Gastroesophageal sphincter (tissue), 4 donors: ENCODE measurements around the gene SLC39A2. TPM values are rescaled to one million over a fixed set of nuclear protein-coding genes. Genes with fewer than 3 reads are reported as not detected.
"Not testable (repeated sequence)": the region's sequence is repeated elsewhere in the genome, so short reads cannot be mapped to it uniquely, and the experiment has no call there.

Experiments used
- ATAC-seq: fragments of 150-250 bp; one replicate; pipeline ENCODE4 v1.9.1; 2016; ENCODE audit warnings: mild to moderate bottlenecking, moderate library complexity
- H3K27ac ChIP-seq, 4 donors: fragments of 200-600 bp; sonication (generic) in 3 of 4; 1 replicate in 3 of 4; 2 replicates in 1 of 4; pipeline ENCODE4 v1.5.1; 2016 to 2019
- H3K27me3 ChIP-seq: fragments of 200-600 bp; sonication (generic); one replicate; pipeline ENCODE4 v1.5.1; 2019
- H3K36me3 ChIP-seq, 2 donors: fragments of 200-600 bp; sonication (generic); one replicate each; pipeline ENCODE4 v1.5.1; 2019; ENCODE audit warnings: control low read depth in 1 of 2
- H3K4me1 ChIP-seq, 3 donors: fragments of 200-600 bp; sonication (generic); 1 replicate in 2 of 3; 2 replicates in 1 of 3; pipeline ENCODE4 v1.5.1; 2016 to 2019; ENCODE audit warnings: control low read depth in 2 of 3
- H3K4me3 ChIP-seq, 2 donors: fragments of 200-600 bp; sonication (generic); one replicate each; pipeline ENCODE4 v1.5.1; 2019; ENCODE audit warnings: mild to moderate bottlenecking in 1 of 2, moderate library complexity in 1 of 2
- H3K9me3 ChIP-seq, 3 donors: fragments of 200-600 bp; sonication (generic); one replicate each; pipeline ENCODE4 v1.5.1; 2017 to 2019; ENCODE audit warnings: control low read depth in 2 of 3
- EP300 ChIP-seq: sonication (generic); formaldehyde crosslinking; IDR thresholded peaks from one replicate; pipeline ENCODE4 v1.6.1; 2017; ENCODE audit warnings: antibody characterized with exemption, mild to moderate bottlenecking
- POLR2A ChIP-seq, 2 donors: fragments of 450-650 bp; IDR thresholded peaks; one replicate each; pipeline ENCODE4 v1.6.1; 2017; ENCODE audit warnings: antibody characterized with exemption in 2 of 2, mild to moderate bottlenecking in 2 of 2, moderate library complexity in 1 of 2
- POLR2AphosphoS5 ChIP-seq: sonication (generic); formaldehyde crosslinking; IDR thresholded peaks from one replicate; pipeline ENCODE4 v1.6.1; 2017; ENCODE audit warnings: antibody characterized with exemption
- WGBS, 2 donors: methylation state at CpG; one replicate each; pipeline ENCODE4 v1.1.5; 2018; ENCODE audit warnings: low coverage in 1 of 2; 5-methylcytosine and 5-hydroxymethylcytosine counted together
- total RNA-seq, 4 donors: library from RNA; depleted of rRNA; stranded (reverse); fragments of >200 nt; gene quantifications; one replicate each; pipeline ENCODE4 v1.1.0, GENCODE V29; 2016
- TF ChIP-seq, protein P1 (sequence below), 4 experiments: fragments of 200-600 bp in 2 of 4; fragments of 450-650 bp in 2 of 4; sonication (generic) in 1 of 4; IDR thresholded peaks; one replicate each; pipeline ENCODE4 v1.5.1; 2017 to 2019; ENCODE audit warnings: antibody characterized with exemption in 4 of 4, mild to moderate bottlenecking in 2 of 4, moderate library complexity in 2 of 4

The SLC39A2 gene, protein sequence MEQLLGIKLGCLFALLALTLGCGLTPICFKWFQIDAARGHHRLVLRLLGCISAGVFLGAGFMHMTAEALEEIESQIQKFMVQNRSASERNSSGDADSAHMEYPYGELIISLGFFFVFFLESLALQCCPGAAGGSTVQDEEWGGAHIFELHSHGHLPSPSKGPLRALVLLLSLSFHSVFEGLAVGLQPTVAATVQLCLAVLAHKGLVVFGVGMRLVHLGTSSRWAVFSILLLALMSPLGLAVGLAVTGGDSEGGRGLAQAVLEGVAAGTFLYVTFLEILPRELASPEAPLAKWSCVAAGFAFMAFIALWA
- total RNA-seq, result under 1 TPM in 1 of 4 donors, not detected in 3; 0.59 TPM

GRCh38 chr14:20998674-20999366 lies at the start of gene SLC39A2:
Gene SLC39A2 (plus strand): TSS chr14:20999293. CDS start chr14:20999447, 154 bp downstream.
- WGBS, 2 donors, result 27 to 28% methylated on average over 4 to 6 of the region's 6 CpGs
- H3K4me3 ChIP-seq, result no peak within 1 kb of the TSS
- H3K27ac ChIP-seq, result no peak within 1 kb of the TSS
- no peaks in the 10 kb centered on the region for H3K27me3 ChIP-seq
- no peak for TF ChIP-seq EP300
- no peak for TF ChIP-seq POLR2AphosphoS5
- no peak for TF ChIP-seq POLR2A (IDR thresholded peaks at IDR 0.05)
- TF ChIP-seq, protein P1, sequence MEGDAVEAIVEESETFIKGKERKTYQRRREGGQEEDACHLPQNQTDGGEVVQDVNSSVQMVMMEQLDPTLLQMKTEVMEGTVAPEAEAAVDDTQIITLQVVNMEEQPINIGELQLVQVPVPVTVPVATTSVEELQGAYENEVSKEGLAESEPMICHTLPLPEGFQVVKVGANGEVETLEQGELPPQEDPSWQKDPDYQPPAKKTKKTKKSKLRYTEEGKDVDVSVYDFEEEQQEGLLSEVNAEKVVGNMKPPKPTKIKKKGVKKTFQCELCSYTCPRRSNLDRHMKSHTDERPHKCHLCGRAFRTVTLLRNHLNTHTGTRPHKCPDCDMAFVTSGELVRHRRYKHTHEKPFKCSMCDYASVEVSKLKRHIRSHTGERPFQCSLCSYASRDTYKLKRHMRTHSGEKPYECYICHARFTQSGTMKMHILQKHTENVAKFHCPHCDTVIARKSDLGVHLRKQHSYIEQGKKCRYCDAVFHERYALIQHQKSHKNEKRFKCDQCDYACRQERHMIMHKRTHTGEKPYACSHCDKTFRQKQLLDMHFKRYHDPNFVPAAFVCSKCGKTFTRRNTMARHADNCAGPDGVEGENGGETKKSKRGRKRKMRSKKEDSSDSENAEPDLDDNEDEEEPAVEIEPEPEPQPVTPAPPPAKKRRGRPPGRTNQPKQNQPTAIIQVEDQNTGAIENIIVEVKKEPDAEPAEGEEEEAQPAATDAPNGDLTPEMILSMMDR (IDR thresholded peaks at IDR 0.05), result no peak
- peaks cover 8 to 40% of the 10 kb centered on the region in 2 donors for H3K36me3 ChIP-seq
- no peaks in the 10 kb centered on the region for H3K4me1 ChIP-seq
- no peaks in the 10 kb centered on the region for H3K9me3 ChIP-seq
- peak; percentile 85 for ATAC-seq

DNA sequence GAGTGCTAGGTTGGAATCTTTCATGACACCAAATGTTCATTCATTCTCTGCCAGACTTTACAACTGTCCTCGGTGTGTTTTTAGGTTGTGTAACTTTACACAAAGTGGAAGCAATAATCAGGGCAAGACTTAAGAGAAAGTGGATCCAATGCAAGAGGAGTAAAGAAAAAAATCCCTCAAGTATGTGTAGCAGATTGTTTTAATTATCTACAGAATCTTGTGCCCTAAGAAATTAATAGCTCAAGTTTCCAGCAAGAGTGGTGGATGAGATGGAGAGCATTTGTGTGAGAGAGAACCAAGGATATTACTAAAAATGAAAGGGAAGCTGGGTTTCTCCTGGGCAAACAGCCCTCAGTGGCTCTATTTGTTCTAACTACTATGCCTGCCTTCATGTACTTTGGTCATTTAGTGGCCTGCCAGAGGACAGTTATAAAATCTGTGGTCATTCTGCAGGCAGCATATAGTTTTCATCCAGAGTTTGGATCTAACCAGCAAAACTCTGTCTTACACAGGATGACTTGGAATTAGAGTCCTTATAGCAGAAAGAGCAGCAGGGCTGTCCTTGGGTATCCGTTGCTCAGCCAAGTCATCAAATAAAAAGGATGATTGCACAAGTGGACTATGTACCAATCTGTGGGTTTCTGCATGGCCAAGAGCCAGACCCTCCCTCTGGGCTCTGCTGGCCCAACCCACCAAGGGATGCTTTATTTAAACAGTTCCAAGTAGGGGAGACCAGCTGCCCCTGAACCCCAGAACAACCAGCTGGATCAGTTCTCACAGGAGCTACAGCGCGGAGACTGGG lies 44.2 kb upstream of the SLC39A2 start, which contains the start of gene RNASE2:
Gene RNASE2, plus strand, starts transcription at position 752 of the 802 bp plus-strand sequence. CDS start 285 bp downstream, outside the sequence.
- 51 to 74% methylated on average over 2 to 3 of the region's 4 CpGs for WGBS, 2 donors
- not testable (repeated sequence) for H3K27ac ChIP-seq, ATAC-seq, H3K9me3 ChIP-seq, H3K4me1 ChIP-seq, H3K36me3 ChIP-seq, H3K4me3 ChIP-seq
- peaks cover 12% of the 10 kb centered on the region for H3K27me3 ChIP-seq

DNA sequence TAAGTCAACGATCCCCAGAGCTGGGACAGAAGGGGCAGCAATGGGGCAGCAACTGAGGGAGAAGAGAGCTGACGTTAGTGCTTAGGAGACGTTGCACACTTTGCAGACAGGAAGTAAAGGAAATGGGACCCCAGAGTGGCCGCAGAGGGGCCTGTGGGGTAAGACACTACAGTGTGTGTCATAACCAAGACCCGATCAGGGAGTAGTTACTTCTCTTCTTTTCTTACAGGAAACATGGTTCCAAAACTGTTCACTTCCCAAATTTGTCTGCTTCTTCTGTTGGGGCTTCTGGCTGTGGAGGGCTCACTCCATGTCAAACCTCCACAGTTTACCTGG lies 43.6 kb upstream of the SLC39A2 start:
- not testable (repeated sequence) for H3K4me1 ChIP-seq, ATAC-seq, H3K4me3 ChIP-seq, H3K9me3 ChIP-seq, H3K36me3 ChIP-seq, H3K27ac ChIP-seq
- peaks cover 12% of the 10 kb centered on the region for H3K27me3 ChIP-seq
- WGBS, 2 donors, result 74 to 100% methylated on average over 2 to 3 of the region's 5 CpGs

GRCh38 chr14:20956376-20956976 lies 42.6 kb upstream of the SLC39A2 start:
- Histone ChIP-seq H3K27ac (no peak overlapping the region), H3K4me1 (no peaks in the 10 kb centered on the region), H3K27me3 (peaks cover 12% of the 10 kb centered on the region), H3K4me3 (no peak overlapping the region), H3K36me3 (no peaks in the 10 kb centered on the region), H3K9me3 (no peaks in the 10 kb centered on the region)
- 69 to 86% methylated on average over 5 to 7 of the region's 11 CpGs for WGBS, 2 donors
- TF ChIP-seq, protein P1 (IDR thresholded peaks at IDR 0.05), result no peak
- TF ChIP-seq EP300 (no peak), POLR2AphosphoS5 (no peak), POLR2A (IDR thresholded peaks at IDR 0.05) (no peak)
- ATAC-seq, result no peak

GRCh38 chr14:20958946-20959345 lies 40.1 kb upstream of the SLC39A2 start:
- H3K4me1 ChIP-seq, H3K9me3 ChIP-seq, ATAC-seq, H3K4me3 ChIP-seq, H3K27ac ChIP-seq, H3K36me3 ChIP-seq: not testable (repeated sequence)
- peaks cover 13% of the 10 kb centered on the region for H3K27me3 ChIP-seq

GRCh38 chr14:20969336-20969735 lies 29.8 kb upstream of the SLC39A2 start:
- no peak for ATAC-seq
- Histone ChIP-seq H3K27ac (no peak overlapping the region), H3K9me3 (no peaks in the 10 kb centered on the region), H3K4me1 (peaks cover 0 to 14% (median 0%) of the 10 kb centered on the region in 3 donors), H3K27me3 (peaks cover 12% of the 10 kb centered on the region), H3K4me3 (no peak overlapping the region), H3K36me3 (no peaks in the 10 kb centered on the region)
- no peak for TF ChIP-seq POLR2AphosphoS5
- TF ChIP-seq EP300, result no peak
- TF ChIP-seq, protein P1 (IDR thresholded peaks at IDR 0.05), result no peak
- no peak for TF ChIP-seq POLR2A (IDR thresholded peaks at IDR 0.05)
- 86 to 93% methylated on average over 2 of the region's 3 CpGs for WGBS, 2 donors
